HG02885 (cell line): ENCODE data around the gene BCAR3.

ENCODE experiments used
- ATAC-seq: cut with Tn5 transposase; IDR thresholded peaks from one replicate; pipeline ENCODE4 v1.9.1; 2021; ENCODE audit warnings: mild to moderate bottlenecking; ENCODE audit not compliant: unreplicated experiment, poor library complexity

The BCAR3 gene

DNA sequence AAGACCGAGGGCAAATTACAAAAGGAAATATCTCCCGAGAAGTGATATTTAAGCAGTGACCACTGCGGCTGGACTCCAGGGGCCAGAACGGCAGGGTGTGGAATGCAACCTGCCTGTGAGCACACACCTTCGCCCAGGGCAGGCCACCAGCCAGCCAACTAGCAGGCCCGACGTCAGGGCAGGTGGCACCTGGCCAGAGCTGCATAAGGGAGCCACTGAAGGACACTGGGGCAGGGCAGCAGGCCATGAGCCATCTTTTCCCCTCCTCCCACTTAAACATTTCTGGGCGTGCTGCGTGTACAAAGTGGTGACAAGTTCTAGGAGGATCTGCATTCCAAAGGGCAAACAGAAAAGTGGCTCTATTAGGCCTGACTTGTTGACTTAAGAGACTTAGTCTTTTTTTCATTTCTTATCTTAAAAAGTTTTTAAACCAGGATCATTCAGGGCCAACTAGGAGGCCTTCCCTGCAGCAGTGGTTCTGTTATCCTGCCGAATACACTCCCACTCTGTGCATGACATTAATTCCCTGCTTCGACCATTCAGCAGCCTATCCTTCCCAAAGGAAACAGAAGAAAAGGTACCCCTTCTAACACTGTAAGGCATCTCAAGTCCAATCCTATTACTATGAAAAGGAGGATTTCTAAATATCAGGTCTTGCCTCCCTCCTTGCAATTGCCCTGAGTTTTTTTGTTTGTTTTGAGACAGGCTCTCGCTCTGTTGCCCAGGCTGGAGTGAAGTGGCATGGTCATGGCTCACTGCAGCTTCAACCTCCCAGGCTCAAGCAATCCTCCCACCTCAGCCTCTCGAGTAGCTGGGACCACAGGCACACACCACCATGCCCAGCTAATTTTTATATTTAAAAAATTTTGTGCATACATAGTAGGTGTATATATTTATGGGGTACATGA lies 96.3 kb downstream of the BCAR3 start:
- no peak for ATAC-seq

DNA sequence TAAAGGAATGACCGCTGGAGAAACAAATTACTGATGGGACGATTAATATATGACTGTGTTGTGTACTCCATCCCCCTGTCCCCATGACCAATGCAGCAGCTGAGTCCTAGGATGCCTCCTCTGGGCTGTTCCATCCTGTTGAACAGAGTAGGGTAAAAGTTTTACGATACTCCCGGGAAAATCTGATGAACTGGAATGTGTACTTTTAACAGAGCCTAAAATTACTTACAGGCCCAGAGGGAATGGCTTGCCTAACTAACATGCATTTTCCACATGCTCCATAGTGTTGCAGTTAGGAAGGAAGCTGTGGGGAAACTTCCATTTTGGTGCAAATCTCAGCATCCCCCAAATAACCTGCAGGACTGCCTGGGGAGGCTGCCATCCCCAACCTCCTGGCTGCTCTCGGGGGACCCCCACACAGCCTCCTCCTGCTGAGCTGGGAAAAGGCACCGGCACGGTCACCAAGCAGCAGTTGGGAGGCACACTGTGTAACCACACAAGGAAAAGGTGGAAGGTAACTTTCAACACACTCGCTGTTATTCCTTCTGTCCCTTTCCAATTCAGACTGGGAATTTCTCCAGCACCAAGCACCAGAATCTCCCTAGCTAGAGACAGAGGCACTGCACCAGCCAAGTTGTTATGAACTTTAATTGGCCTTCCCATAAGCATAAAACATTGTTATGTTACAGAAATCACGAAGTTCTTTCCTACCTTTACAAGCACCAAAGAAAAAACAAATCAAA lies 97.2 kb downstream of the BCAR3 start:
- ATAC-seq: no peak

DNA sequence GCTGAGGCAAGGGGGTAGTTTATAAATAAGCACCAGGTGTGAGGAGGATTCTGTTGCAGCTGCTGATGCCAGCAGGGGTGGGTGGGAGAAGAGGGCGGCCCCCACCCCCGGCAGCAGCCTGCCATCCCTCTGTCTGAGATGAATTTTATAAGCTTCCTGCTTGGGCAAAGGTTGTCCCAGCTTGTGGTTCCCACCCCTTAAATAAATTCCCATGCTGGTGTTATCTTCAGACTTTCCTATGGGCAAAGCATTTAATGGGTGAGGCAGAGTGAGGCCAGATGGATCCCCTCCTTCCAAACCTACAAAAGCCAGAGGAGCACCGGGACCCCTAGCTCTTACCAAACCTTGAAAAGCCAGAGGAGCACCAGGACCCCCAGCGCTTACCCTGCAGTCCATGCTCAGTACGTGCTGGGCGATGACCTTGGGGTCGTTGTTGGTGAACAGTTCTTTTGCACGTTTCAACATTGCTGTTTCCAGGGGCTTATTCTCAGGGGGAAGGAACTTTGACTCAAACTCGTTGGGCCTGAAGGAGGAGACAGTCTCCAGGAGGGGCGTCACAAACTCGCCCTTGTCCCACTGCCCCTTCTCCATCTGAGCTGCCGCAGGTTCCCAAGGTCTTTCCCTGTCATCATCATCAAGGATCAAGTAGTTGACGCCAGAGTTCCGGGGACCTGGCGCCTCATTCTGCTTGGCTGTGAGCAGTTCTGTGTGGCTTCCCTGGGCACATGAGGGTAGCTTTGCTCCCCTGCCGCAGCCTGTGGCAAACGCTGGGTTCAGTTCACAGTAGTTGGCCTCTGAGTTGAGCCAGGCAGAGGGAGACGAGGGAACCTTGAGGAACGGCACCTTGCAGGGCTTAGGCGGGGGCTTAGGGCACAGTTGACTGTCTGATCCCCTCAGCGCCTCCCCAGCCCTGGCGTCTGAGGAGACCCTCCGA lies 99.5 kb downstream of the BCAR3 start:
- ATAC-seq: no peak

DNA sequence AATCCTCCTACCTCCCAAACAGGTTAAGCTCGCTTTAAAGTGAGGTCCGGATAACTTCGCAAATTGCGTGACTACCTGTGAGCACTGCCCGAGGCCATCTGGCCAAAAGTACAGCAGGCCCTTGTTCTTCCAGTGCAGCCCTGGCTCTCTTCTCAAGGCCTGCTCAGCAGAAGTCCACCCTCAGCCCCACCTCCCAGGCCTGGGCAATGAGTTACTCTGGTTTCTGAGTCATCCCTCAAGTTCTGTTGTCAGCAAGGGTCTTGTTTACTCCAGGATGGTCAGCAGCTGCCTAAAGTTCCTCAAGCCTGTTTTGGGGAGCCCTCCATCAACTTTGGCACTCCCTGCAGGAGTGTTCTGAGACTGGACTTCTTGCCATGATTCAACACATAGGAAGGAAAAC lies 101.7 kb downstream of the BCAR3 start:
- no peak for ATAC-seq

DNA sequence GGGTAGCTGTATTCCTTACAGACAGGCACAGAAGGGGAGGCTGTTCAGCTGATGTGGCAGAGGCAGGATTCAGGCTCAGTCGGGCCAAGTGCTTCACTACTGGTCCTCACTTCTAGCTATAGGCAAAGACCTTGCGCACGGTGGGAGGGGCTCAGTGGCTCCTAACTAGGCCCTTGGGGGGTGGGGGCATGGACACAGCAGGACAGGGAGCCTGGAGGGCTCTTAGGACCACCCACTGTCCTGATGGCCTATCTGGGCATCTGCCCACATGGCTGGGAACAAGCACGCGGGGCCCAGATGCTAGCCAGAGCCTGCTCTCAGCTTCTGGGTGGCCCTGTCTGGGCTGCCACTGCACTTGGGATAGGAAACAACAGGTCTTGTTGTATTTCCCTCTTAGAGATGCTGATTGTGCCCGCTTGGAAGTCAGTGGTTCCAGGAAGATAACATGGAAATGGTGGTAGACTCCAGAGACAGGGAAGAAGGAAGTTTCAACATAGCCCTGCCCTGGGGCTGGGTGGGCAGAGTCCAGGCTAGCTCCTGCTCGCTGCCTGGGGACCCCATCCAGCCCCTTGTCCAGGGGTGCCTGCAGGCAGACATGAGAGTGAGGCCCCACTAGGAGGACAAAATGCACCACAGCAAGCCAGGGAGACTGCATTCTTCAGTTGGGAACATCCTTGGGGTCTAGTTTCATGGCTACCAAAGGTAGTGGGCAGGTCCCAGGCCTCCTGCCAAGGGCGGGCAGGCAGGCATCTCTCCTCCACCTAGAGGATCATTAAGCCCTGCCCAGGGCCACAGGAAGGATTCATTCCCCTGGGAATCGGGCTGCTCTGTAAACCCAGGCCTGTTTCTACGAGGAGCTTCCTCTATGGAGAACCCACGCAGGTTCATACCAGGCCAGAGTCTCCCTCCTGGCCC lies 102.5 kb downstream of the BCAR3 start:
- no peak for ATAC-seq

DNA sequence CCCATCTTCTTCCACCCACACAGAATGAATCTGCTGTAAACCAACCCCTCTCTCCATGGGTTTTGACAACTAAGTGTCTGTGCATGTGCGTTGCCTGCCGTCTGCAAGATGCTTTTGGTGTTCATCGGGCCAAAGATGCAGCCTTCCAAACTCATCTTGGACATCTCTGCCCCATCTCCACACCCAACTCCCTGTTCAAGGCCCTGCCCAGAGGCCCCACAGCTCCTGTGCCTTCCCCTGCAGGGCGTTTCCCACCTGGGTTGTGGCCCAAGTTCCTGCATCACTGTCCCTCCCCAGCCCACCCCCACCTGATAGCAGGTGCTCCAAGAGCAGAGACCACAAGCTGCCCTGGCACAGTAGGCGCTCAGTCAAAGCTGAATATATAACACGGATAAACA lies 103.2 kb downstream of the BCAR3 start:
- no peak for ATAC-seq

DNA sequence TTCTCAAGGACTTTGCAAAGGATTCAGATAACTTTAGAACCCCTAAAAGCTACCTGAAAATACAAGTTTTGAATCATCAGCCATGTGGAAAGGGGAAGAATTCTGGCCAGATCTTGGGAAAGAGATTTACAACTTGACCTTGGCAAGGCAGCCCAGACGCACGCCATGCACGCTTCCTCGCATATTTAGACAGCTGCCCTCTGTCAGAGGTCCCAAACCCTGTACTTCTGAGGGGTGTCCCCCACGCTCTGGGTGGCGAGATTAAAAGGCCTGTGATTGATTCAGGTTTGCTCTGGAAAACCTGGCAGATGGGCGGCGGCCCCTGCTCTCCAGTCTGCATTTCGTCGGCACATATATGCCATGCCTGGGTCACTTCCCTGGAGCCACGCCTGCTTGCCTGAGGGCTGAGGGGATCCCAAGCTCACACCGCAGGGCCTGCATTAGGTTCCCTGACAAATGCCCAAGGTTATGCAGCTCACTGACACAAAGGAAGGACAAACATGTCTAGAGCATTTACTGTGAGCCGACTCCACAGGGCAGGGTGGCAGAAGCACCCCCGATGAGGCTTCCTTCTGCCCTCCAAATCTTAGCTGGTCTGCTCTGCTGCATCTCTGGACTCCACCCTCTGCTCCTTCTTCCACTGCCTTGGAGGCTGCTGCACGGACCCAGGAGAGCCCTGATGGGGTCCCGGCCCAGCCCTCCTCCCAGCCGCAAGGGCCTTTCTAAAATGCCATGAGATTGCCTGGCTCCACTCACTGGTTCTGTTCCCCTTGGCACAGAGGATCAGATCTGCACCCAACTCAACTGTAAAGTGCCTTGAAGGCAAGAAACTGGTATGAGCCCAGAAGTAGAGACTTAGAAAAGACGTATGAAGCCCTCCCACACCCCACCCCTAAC lies 103.9 kb downstream of the BCAR3 start:
- no peak for ATAC-seq

DNA sequence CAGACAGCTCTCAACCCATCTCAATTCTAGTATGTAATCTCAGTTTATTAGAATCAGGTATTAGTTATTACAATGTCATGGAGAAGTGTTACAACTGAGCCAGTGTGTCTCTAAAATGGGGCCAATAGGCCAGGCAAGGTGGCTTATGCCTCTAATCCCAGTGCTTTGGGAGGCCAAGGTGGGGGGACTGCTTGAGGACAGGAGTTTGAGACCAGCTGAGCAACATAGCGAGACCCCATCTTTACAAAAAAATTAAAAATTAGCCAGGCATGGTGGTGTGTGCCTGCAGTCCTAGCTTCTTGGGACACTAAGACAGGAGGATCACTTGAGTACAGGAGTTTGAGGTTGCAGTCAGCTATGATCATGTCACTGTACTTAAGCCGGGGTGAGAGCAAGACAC lies 104.9 kb downstream of the BCAR3 start:
- ATAC-seq: no peak

DNA sequence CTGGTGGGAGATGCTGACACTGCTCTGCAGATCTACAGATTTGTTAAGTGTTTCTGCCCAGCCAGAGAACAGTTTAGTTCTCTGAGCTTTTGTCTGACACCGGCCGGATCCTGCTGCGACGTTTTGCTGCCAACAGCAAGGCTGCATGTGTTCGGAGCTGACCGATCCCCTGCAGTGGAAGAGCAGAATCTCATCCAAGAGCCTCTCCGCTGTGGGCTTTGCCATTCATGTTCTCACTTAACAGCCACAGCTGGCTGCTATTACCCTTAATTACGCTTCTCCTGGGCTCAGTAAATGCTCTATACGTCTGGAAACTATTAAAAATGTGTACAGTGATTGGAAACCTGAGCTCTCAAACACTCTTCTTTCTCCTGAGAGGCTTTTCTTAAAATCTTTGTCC lies 105.3 kb downstream of the BCAR3 start:
- no peak for ATAC-seq

DNA sequence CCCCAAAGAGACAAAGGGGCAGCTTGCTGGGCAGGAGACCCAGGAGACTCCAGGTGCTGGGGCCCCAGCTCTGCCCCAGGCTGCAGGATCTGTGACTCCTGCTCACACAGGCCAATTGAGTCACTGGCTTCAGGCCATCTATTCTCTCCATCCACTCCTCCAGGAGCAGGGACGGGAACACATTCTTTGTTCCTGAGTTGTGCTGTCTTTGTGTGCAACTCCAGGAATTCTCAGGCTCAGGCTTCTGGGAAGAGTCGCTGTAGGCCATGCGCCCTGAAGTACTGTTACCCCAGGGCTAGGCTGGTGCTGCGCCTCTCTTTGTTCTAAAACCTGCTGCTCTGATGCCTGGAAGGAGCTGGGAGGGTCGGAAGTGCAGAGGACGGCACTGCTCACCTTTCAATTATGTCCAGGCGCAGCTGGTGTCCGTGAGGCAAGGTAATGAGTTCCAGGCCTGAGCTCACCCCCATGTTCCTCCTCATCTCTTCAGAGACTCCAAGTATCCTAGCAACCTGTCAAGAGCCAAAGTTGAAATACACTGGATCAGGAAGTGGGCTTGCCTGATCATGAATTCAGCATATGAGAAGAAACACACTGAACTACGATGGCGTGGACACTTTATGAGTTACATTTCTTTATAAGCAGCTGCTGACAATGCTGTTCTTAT lies 105.9 kb downstream of the BCAR3 start:
- ATAC-seq: no peak

DNA sequence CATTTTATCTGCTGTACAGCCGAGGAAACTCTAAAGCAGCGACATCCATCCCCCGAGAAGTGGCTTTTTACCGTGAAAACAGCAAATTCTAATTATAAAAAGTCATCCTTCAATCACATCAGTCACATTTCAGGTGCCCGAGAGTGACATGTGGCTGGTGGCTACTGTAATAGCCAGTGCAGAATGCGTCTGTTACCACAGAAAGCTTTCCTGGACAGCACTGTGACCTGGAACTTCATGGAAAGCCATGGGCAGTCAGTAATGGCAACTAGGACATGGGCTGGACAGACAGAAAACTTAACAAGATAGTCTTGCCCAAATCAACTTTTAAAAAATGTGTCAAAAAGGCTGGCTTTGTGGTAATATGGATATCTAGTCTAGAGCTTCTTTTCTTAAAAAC lies 106.6 kb downstream of the BCAR3 start:
- ATAC-seq: no peak

DNA sequence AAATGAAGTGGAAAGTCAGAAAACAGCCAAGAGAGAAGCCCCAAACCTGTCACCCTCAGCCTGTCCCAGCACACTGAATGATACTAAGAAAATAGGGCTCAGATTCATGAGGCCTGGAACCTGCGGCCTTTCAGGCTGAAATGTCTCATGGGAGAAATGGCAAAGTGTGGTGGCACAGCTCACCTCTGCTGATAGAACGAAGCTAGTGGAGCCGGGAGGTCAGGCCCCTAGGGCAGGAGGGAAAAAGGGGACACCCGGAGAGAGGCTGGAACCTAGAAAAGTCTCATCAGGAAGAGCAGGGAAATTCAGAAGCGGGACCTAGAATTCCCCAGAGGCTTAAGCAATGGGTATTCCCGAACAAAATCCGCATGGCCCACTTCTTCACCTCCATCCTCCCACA lies 107.1 kb downstream of the BCAR3 start:
- ATAC-seq: no peak

DNA sequence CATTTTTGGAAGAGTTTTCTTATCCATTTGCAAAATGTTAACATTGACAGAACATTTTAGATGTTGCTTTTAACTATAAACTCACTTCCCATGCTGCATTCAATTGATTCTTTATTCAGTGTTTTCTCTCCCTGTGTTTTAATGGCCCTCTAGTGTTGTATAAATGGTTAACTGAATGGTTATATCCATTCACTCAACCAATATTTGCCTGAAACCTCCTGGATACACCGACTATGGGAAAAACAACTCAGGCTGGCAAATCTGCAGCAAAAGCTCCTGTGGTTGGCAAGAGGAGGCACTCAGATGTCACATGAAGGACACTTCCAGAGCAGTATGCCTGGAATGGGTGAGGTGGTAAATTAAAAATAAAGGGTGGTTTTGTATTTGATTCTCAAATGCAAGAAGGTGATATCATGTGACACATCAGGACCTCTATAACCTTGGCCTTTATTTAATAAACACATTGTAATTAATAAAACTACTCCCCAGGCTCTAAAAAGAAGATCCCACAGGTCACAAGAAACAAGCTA lies 107.6 kb downstream of the BCAR3 start:
- no peak for ATAC-seq

DNA sequence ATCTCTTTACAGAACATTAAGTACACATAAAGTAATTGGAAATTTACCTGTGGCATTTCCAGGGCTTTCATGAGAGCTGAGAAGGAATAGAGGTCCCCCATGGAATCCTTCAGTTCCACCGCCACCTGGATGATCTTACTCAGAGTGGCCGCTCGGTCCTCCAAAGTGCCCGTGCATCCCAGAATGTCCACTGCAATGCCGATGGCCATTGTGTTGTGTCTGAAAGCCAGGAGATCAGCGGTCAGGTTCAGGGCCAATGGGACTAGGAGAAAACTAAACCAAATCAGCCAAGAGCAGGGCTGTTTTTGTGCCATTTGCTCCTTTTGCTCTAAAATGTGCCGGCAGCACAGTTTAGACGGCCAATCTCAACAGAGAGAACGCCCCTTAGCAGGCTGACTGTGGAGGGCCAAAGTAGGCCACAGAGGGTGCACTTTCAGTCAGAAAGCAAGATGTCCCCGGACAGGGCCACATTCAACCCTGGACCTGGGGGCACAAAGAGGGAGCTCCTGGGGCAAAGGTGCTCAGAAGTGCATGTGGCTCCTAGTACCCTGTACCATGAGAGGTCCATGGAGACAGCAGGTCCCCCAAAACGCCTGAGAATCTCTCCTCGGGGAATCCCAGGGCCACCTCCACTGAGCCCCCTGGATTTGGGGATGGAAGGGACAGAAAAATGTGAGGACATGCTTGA lies 109.9 kb downstream of the BCAR3 start:
- ATAC-seq: no peak

DNA sequence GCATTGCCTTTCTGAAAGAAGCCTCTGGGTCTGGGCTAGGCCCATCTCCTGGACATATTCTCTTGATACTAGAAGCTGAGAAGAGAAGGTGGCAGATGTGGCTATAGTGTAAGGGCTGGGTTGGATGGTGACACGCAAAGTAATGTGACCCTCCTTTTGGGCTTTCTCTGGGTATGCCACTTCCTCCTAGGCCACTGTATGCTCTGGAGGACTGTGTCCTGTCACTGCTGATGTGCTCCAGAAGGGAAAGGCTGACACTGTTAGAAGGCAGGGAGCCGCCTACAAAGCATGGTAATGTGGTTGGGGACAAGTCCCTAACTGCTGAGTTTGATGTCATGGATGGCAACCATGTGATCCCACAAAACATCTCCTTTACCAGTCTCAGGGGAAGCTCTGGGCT lies 112.1 kb downstream of the BCAR3 start:
- ATAC-seq: no peak

DNA sequence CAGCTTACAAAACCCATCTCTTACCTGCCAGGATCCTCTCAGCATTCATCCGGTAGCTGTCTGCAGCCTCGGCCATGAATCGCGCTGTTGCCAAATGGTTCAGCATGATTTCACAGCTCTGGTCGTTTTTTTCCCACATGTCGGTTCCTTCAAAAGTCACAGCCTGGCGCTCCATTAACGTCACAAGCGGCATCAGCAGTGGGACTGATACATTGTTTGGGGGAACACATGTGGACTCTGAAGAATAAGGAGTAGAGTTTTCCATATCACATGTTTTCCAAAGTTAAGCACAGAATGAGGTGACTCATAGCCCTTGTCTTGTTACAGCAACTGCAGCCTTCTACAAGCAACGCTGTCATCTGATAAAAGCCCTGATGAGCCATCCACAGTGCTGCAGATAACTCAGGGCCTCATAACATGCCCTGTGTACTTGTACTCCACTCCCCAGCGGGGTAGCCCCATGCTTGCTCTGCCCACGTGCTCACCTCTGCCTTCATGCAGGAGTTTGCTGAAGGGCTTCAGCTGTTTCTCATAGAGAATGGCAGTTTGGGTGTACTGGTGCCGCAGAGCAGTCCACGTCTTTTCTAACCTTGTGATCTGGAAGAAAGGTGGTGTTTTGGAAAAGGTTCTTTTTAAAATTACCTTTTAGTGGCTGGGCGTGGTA lies 114.2 kb downstream of the BCAR3 start:
- ATAC-seq: no peak

DNA sequence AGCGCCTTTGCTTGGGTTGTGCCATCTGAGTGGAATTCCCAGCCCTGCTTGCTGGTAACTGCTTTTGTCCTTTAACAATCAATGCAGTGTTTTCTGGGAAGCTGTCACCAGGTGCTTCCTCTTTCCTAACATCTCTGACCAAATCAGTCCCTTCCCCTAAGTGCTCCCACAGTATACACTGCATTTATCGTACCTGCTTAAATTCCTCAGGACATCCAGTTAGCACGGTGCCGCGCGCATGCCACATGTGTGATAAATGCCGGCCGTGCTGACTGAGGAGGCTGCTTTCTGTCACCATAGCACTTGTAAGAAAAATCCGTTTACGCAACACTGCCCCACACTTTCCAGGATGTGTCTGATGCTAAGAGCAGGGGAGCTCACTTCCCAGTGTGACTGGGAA lies 115.4 kb downstream of the BCAR3 start:
- no peak for ATAC-seq
